Measurements from ENCODE around the gene VCL. TPM values are rescaled to one million over a fixed set of nuclear protein-coding genes. Genes with fewer than 3 reads are reported as not detected.

The VCL gene
- total RNA-seq, 1 experiment from 2014 or later, result 291 TPM

DNA sequence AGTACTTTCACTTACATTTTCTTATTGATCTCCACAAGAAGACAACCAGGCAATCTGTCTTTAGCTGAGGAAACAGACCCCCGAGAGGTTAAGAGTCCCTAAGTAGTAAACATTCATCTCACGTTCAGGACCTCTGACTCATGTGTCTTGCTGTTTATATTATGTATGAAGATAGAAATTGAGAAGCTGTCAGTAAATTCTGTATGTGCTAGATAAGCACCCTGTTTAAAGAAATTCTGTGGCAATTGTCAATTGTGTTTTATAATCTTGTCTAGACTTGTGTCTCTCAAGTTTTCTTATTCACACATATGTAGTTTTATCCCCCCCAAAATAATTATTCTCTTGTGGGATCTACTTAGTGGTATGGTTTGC lies 167.6 kb downstream of the VCL start:
- no peak overlapping the region for H2BK12ac ChIP-seq (ENCODE audit: insufficient read length, low read depth, low read length)

More for the DNA sequence above, 167.6 kb downstream of the VCL start:
- Mint-ChIP-seq H3K27ac (no peak overlapping the region), H3K9me3 (no peaks in the 10 kb centered on the region), H3K27me3 (ENCODE audit: low read depth) (no peaks in the 10 kb centered on the region), H3K4me1 (peaks cover 4 to 6% of the 10 kb centered on the region in 2 experiments; a peak in 3 of 4 replicates), H3K36me3 (ENCODE audit: insufficient read depth in 1 of 3, low read depth in 3 of 3) (peaks cover 0 to 7% (median 3%) of the 10 kb centered on the region in 3 experiments; a peak in 2 of 7 replicates), H3K4me3 (no peak overlapping the region)
- TF ChIP-seq, protein P1, sequence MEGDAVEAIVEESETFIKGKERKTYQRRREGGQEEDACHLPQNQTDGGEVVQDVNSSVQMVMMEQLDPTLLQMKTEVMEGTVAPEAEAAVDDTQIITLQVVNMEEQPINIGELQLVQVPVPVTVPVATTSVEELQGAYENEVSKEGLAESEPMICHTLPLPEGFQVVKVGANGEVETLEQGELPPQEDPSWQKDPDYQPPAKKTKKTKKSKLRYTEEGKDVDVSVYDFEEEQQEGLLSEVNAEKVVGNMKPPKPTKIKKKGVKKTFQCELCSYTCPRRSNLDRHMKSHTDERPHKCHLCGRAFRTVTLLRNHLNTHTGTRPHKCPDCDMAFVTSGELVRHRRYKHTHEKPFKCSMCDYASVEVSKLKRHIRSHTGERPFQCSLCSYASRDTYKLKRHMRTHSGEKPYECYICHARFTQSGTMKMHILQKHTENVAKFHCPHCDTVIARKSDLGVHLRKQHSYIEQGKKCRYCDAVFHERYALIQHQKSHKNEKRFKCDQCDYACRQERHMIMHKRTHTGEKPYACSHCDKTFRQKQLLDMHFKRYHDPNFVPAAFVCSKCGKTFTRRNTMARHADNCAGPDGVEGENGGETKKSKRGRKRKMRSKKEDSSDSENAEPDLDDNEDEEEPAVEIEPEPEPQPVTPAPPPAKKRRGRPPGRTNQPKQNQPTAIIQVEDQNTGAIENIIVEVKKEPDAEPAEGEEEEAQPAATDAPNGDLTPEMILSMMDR (conservative IDR thresholded peaks at IDR 0.05), result no peak
- Histone ChIP-seq H2BK20ac (ENCODE audit: low read depth, low read length, poor library complexity, severe bottlenecking) (no peak overlapping the region), H3K18ac (ENCODE audit: insufficient read length, low read depth, low read length) (no peak overlapping the region), H4K91ac (ENCODE audit: insufficient read length, low read depth, low read length) (no peak overlapping the region), H2BK120ac (ENCODE audit: low read depth, low read length, poor library complexity, severe bottlenecking) (no peak overlapping the region), H3K4ac (ENCODE audit: low read depth, low read length) (no peak overlapping the region), H3K23ac (ENCODE audit: insufficient read length, low read depth, low read length) (no peak overlapping the region), H3K23me2 (ENCODE audit: insufficient read length, low read depth, low read length, poor library complexity, severe bottlenecking) (no peaks in the 10 kb centered on the region), H3K27ac (ENCODE audit: insufficient read length, low read depth, low read length) (no peak overlapping the region), H3K4me1 (ENCODE audit: insufficient read depth, low read length) (no peaks in the 10 kb centered on the region), H2BK15ac (ENCODE audit: low read depth, low read length) (no peak overlapping the region), H4K20me1 (ENCODE audit: control insufficient read depth, insufficient read depth, insufficient read length) (no peaks in the 10 kb centered on the region), H3T11ph (ENCODE audit: low read length) (no peak overlapping the region), H3K9ac (ENCODE audit: extremely low read depth, insufficient read length, low read length) (no peak overlapping the region), H3K4me2 (ENCODE audit: insufficient read depth, insufficient read length, low read length) (no peak overlapping the region), H3K27me3 (ENCODE audit: insufficient read depth, low read length) (no peaks in the 10 kb centered on the region), H4K5ac (ENCODE audit: insufficient read length, low read depth, low read length) (no peak overlapping the region), H3K9me3 (ENCODE audit: control insufficient read depth, low read depth, low read length) (no peaks in the 10 kb centered on the region), H4K8ac (replicated peaks; ENCODE audit: insufficient read length, low read depth, low read length) (no peak overlapping the region), H3K56ac (ENCODE audit: insufficient read length, low read depth, low read length) (no peak overlapping the region), H3K79me2 (ENCODE audit: insufficient read depth, low read length) (peaks cover 2% of the 10 kb centered on the region; the same call in 1 of the 2 replicates), H2BK5ac (ENCODE audit: insufficient read length, low read length) (no peak overlapping the region), H3K14ac (ENCODE audit: insufficient read depth, low read length) (no peak overlapping the region), H2AFZ (ENCODE audit: low read length) (no peak overlapping the region), H2AK5ac (ENCODE audit: insufficient read length, low read length) (no peak overlapping the region), H3K79me1 (ENCODE audit: insufficient read depth, low read depth, low read length, poor library complexity, severe bottlenecking) (no peaks in the 10 kb centered on the region)
- WGBS (ENCODE audit: extremely low coverage, insufficient read length, low lambda C conversion rate), result no CpG with 5 or more reads among the region's 2 CpGs
- DNase-seq, result no peak

Data from H9 (cell line).